Spleen (tissue), 7 donors: ENCODE measurements around the gene ADAMTS19.

ENCODE experiments used
- POLR2A ChIP-seq, 3 donors: fragments of 450-650 bp; IDR thresholded peaks; one replicate each; pipeline ENCODE4 v1.5.1; 2017; ENCODE audit warnings: antibody characterized with exemption in 3 of 3, mild to moderate bottlenecking in 1 of 3
- TF ChIP-seq, protein P1 (sequence below), 11 experiments: fragments of 200-600 bp in 7 of 11; fragments of 450-650 bp in 4 of 11; sonication (generic) in 4 of 11; IDR thresholded peaks in 8 of 11; conservative IDR thresholded peaks in 3 of 11; 1 replicate in 7 of 11; 2 replicates in 4 of 11; pipeline versions ENCODE4 v1.4.0 to v1.8.0; 2016 to 2021; ENCODE audit warnings: antibody characterized with exemption in 11 of 11, inconsistent platforms in 4 of 11, mild to moderate bottlenecking in 1 of 11
- donor health status: DM: no; HTN: no; CAD: no; lungs with moderate emphysema.
- donor health status: DM: no; HTN: no; CAD: no.
- donor health status: DM: no; HTN: no; CAD: no.

DNA sequence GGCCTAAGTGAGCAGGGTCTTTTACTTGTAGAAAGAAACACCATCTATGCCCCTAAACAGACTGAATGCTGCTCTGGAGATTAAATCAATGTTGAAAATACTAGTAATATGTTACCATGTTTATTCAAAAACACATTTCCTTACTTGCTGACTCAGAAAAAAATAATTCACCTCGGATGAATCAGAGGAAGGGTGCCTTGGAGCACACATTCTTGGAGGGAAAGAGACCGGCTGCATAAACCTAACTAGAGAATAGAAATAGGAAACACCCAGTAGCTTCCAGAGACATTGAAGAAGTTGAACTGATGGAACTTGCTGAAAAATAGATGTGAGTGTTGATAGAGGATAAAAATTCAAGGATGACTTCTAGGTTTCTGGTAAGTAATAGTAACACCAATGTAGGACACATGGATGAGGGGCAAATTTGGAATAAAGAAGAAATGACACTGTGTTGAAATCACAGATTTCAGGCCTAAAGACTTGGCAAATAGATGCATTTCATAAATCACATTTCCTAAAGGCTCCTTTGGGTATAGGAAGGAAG, 210.9 kb downstream of the ADAMTS19 start:
- TF ChIP-seq POLR2A (IDR thresholded peaks at IDR 0.05): no peak
- TF ChIP-seq, protein P1, sequence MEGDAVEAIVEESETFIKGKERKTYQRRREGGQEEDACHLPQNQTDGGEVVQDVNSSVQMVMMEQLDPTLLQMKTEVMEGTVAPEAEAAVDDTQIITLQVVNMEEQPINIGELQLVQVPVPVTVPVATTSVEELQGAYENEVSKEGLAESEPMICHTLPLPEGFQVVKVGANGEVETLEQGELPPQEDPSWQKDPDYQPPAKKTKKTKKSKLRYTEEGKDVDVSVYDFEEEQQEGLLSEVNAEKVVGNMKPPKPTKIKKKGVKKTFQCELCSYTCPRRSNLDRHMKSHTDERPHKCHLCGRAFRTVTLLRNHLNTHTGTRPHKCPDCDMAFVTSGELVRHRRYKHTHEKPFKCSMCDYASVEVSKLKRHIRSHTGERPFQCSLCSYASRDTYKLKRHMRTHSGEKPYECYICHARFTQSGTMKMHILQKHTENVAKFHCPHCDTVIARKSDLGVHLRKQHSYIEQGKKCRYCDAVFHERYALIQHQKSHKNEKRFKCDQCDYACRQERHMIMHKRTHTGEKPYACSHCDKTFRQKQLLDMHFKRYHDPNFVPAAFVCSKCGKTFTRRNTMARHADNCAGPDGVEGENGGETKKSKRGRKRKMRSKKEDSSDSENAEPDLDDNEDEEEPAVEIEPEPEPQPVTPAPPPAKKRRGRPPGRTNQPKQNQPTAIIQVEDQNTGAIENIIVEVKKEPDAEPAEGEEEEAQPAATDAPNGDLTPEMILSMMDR (IDR thresholded peaks at IDR 0.05 in 8 of 11, conservative IDR thresholded peaks at IDR 0.05 in 3 of 11): no peak
